Stimulated activated CD8-positive, alpha-beta memory T cell treated with anti-CD3 and anti-CD28 coated beads, Interleukin-15, amount 100 ng/mL, for 4 hours (primary cell): ENCODE results near the gene CHRNE.
"Not testable (repeated sequence)": the region's sequence is repeated elsewhere in the genome, so short reads cannot be mapped to it uniquely, and the experiment has no call there.

ENCODE experiments used
- DNase-seq, 2 donors: peaks; one replicate each; pipeline ENCODE4 v3.0.0-alpha.2; 2020; ENCODE audit warnings: low read depth in 2 of 2

Gene CHRNE

GRCh38 chr17:4939796-4940554 is 37.1 kb upstream of the CHRNE start, which contains the start of the genes RNF167 and SLC25A11:
Gene RNF167, plus strand, starts transcription at chr17:4940268. Its CDS starts 642 bp downstream, at chr17:4940910.
Gene SLC25A11, minus strand, starts transcription at chr17:4940046. Its CDS starts 136 bp downstream, at chr17:4939910.
- peak; percentile 93 to 95 for DNase-seq

DNA sequence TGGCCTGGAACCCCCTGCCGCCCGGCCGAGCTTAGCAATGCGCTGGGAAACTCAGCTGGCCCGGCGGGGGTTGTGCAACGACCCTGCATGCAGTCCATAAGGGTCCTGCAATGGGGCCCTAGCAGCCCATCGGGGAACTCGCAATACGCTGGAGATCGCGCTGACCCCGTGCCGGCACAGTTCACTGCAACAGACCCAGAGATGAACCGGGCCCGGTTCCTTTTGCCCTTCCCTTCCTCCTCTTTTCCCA is 36.6 kb upstream of the CHRNE start:
- no peak for DNase-seq

DNA sequence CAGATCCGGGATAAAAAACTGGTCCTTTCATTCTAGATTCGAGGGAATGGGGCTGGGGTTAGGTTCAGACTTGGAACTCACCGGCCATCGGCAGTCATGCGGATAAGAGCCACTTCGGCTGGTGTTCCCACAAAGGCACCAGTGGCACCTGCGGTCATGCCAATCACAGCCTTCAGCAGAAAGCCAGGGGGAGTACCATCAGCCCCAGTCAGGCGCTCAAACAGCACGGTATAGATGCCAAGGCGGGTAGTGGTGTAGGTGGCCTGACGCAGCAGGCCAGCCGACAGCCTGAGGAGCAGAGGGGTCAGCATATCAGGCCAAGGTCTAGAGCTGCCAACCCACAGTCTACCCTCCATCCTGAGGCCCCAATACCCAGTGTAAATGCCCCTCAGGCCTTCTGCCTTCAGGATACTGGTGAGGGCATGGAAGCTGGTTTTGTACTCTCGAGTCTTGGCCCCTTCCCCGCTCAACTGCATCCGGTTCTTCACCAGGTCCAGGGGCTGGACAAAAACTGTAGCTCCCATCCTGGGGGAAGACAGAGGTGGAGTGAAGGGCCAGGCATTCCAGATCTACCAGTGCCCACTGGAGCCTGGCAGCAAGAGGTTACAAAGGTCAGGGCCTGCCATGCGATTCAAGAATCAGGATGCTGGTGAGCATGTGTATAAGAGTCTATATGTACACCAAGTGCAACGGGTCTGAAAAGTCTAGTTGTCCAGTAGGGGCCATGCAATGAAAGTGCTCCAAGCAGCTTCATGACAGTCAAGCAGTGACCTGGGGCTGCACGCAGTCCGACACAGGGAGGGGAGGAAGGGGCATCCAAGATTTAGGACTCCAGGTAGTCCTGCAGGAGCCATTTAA is 36.0 kb upstream of the CHRNE start:
- DNase-seq = no peak

- no peak for DNase-seq
Observed at GRCh38 chr17:4938069-4938491, 35.2 kb upstream of the CHRNE start.

DNA sequence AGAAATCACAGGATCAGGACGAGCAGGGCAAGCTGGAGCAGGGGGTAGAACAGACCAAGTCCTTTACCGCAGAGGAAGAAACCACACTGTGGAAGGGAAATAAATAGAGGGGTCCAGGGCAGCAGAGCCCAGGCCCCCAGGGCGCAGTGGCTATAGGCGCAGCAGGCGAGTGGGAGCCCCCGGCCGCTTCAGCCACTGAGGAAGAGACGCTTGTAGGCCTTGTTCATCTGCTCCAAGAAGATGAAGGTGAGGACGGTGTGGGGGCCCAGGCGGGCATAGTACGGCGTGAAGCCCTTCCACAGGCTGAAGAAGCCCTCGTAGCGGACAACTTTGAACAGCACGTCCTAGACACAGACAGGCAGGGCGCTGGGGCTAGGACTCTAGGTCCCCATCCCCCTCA is 34.7 kb upstream of the CHRNE start:
- no peak for DNase-seq

- DNase-seq = no peak
Observed at GRCh38 chr17:4936436-4936835, 33.5 kb upstream of the CHRNE start.

DNA sequence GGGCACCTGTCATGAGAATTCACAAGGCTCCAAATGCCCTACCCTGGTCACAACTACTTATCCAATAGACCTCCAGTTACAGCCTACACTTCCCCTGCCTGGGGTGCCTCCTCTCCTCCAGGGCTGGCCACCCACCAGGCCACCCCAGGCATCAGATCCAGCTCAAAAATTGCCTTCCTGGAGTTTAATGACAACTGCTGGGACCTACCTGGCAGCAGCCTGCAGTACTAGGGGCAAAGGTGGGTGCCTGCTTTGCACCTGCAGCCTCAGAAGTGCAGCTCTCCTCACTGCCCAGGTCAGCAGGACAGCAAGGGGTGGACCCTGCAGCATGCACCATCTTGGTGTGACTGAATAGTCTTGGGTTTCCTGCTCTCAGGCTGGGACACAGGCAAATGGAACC is 32.8 kb upstream of the CHRNE start:
- DNase-seq = no peak

DNA sequence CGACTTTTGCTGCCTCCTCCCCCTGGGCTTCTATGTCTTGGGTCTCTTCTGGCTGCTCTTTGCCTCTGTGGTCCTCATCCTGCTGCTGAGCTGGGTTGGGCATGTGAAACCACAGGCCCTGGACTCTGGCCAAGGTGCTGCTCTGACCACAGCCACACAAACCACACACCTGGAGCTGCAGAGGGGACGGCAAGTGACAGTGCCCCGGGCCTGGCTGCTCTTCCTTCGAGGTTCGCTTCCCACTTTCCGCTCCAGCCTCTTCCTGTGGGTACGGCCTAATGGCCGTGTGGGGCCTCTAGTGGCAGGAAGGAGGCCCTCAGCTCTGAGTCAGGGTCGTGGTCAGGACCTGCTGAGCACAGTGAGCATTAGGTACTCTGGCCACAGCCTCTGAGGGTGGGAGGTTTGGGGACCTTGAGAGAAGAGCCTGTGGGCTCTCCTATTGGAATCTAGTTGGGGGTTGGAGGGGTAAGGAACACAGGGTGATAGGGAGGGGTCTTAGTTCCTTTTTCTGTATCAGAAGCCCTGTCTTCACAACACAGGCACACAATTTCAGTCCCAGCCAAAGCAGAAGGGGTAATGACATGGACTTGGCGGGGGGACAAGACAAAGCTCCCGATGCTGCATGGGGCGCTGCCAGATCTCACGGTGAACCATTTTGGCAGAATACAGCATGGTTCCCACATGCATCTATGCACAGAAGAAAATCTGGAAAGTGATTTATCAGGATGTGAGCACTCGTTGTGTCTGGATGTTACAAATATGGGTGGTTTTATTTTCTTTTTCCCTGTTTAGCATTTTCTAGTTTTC is 31.5 kb upstream of the CHRNE start:
- DNase-seq = no peak

GRCh38 chr17:4933646-4934045 is 30.7 kb upstream of the CHRNE start:
- no peak for DNase-seq

- no peak for DNase-seq
Observed at GRCh38 chr17:4932756-4933155, 29.9 kb upstream of the CHRNE start.

DNA sequence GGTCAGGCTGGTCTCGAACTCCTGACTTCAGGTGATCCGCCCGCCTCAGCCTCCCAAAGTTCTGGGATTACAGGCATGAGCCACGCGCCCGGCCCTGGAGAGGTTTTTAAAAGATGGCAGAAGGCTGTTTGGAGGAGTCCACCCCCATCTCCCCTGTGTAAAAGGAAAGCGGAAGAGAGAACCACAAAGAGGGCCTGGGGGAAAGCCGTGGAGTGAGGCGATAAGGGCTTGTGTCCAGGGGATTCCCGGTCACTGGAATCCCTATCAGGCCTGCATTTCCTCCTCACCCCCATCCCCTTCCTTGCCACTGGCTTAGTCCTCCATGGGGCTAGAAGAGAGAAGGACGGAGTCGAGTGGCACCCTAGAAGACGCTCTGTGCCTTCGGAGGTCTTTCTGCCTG is 29.1 kb upstream of the CHRNE start, which contains the start of gene GP1BA:
Gene GP1BA (plus strand): TSS at position 315 of the 400 bp plus-strand sequence. CDS start 328 bp downstream, outside the sequence.
- no peak for DNase-seq

DNA sequence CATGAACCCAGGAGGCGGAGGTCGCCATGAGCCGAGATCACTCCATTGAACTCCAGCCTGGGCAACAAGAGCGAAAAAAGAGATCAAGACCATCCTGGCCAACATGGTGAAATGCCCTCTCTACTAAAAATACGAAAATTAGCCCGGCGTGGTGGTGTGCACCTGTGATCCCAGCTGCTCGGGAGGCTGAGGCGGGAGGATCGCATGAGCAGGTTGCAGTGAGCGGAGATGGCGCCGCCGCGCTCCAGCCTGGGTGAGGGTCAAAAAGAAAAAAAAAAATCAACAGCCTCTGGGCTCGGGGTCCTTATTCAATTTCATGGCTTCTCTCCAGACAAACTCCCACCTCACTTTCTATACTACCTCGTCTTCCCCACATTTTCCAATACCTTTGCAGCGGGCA is 26.0 kb upstream of the CHRNE start:
- DNase-seq = no peak

GRCh38 chr17:4926577-4927335 is 23.9 kb upstream of the CHRNE start:
- DNase-seq = not testable (repeated sequence)

DNA sequence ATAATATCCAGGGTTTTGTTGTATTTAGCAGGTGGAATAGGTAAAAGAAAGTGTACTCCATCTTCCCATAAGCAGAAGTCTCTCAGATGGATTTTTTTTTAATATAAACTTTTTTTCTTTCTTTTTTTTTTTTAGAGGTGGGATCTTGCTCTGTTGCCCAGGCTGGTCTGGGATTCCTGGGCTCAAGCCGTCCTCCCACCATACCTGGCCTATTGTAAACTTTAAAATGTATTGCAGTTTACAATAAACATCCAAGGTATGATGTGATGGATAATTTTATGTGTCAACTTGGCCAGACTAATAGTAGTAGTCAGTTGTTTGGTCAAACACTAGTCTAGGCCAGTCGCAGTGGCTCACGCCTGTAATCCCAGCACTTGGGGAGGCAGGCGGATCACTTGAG is 18.4 kb upstream of the CHRNE start:
- no peak for DNase-seq

DNA sequence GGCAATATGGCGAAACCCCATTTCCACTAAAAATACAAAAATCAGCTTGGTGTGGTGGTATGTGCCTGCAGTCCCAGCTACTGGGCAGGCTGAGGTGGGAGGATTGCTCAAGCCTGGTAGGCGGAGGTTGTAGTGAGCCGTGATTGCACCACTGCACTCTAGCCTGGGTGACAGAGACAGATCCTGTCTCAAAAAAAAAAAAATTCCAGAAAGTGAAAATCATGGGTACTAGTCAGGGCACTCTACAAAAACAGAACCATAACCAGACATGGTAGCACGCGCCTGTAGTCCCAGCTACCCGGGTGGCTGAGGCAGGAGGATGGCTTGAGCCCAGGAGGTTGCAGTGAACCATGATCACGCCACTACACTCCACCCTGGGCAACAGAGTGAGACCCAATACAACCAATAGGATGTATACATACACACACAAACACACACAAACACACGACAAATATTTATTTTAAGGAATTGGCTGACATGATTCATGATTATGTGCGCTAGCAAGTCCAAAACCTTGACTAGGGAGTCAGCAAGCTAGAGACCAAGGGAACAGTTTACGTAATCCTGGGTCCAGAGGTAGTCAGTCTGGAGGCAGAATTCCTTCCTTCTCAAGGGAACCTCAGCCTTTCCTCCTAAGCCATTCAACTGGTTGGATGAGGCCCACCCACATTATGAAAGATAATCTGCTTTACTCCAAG is 17.6 kb upstream of the CHRNE start:
- DNase-seq = no peak

GRCh38 chr17:4919511-4920047 is 16.7 kb upstream of the CHRNE start:
- DNase-seq = no peak

DNA sequence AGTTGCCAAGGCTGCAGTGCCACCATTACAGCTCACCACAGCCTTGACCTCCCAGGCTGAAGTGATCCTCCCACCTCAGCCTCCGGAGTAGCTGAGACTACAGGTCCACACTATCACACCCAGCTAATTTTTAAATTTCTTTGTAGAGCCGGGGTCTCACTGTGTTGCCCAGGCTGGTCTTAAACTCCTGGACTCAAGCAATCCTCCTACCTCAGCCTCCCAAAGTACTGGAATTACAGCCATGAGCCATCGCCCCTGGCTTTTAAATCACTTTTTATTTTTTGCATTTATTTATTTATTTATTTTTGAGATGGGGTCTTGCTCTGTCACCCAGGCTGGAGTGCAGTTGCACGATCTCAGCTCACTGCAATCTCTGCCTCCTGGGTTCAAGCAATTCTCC is 11.7 kb upstream of the CHRNE start:
- not testable (repeated sequence) for DNase-seq

DNA sequence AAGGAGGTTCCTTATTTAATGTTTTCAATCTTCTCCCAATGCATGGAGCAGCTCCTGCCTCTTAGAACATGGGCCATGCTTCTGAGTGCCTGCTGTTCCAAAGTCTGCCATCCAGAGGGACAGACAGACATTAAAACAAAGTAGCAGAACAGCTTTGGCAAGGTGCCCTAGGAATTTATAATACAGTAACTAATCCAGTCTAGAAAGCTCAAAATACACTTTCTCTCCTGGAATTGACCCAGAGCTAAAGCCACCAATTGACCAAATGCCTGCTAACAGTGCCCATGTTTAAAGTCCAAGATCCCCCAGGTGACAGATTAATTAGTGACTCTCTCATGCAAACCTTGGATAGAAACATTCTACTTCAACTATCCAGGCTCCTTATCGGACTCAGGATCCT is 11.1 kb upstream of the CHRNE start:
- DNase-seq = no peak

- peak in 1 of 2 donors; percentile 46 for DNase-seq
Observed at GRCh38 chr17:4908711-4909496, 6.0 kb upstream of the CHRNE start.

GRCh38 chr17:4908301-4908700 is 5.4 kb upstream of the CHRNE start:
- DNase-seq = no peak
